ENCODE results near the gene TMEM200A. TPM values are rescaled to one million over a fixed set of nuclear protein-coding genes. Genes with fewer than 3 reads are reported as not detected.

The TMEM200A gene
- total and polyA plus RNA-seq, 3 donors from 2014 or later, result 3.6 to 5.5 (median 5.5) TPM

DNA sequence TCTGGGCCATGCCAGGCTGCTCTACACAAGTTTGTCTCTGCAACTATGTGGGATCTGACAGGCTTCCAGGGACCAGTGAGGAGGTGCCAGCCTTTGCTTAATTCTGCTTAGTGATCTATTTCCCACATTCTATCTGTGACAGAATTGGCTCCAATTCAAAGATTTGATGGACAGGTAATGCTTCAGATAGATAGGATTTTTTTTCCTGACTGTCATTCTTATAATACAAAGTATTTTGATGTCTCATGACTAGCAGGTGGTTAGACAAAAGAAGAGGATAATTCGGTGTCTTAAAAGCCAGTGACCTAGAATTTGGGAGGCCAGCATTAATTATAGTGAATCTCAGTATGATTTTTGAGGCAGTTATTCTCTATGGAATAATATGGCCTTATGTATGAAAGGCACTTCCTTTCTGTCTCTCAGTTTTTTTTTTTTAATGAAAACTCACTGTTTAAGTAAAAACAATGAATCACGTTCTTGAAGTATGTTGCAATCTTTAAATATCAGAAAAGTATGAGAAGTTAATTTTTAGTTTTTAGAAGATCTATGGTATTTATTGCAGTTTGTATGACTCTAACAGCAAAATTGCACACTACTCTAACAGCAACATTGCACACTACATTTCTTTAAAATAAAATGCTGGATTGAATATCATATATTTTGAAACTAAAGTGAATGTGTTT is 43.7 kb downstream of the TMEM200A start:
- Histone ChIP-seq H3K4me3 (no peak overlapping the region), H3K27me3 (no peaks in the 10 kb centered on the region), H3K4me1 (no peaks in the 10 kb centered on the region), H3K36me3 (ENCODE audit: low read depth, missing control alignments) (no peaks in the 10 kb centered on the region), H3K27ac (no peak overlapping the region), H3K9me3 (no peaks in the 10 kb centered on the region)
- 65 to 83% methylated on average over 2 of the region's 2 CpGs for WGBS, 2 donors
- intact Hi-C loops (cut with DNase I; ENCODE audit: low total_unique reads), result no loop called here
- no peak for DNase-seq
- no peak for TF ChIP-seq POLR2A (IDR thresholded peaks at IDR 0.05)
- TF ChIP-seq, protein P1, sequence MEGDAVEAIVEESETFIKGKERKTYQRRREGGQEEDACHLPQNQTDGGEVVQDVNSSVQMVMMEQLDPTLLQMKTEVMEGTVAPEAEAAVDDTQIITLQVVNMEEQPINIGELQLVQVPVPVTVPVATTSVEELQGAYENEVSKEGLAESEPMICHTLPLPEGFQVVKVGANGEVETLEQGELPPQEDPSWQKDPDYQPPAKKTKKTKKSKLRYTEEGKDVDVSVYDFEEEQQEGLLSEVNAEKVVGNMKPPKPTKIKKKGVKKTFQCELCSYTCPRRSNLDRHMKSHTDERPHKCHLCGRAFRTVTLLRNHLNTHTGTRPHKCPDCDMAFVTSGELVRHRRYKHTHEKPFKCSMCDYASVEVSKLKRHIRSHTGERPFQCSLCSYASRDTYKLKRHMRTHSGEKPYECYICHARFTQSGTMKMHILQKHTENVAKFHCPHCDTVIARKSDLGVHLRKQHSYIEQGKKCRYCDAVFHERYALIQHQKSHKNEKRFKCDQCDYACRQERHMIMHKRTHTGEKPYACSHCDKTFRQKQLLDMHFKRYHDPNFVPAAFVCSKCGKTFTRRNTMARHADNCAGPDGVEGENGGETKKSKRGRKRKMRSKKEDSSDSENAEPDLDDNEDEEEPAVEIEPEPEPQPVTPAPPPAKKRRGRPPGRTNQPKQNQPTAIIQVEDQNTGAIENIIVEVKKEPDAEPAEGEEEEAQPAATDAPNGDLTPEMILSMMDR (IDR thresholded peaks at IDR 0.05), result no peak

DNA sequence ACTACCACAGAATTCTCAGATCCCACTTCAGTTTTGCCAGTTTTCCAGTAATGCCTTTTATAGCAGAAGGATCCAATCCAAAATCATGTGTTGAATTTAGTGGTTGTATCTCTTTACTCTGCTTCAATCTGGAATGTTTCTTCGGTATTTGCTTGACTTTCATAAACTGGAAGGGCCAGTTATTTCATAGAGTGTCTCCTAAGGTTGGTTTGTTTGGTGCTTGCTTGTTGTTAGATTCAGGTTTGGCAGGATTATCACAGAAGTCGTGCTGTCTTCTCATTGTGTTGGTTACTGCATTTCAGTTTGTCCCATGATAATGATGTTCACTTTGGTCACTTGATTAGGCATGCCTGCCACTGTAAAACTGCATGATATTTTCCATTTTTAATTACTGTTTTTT is 45.7 kb downstream of the TMEM200A start:
- Histone ChIP-seq H3K27me3 (no peaks in the 10 kb centered on the region), H3K9me3 (no peaks in the 10 kb centered on the region), H3K27ac (no peak overlapping the region), H3K4me1 (no peaks in the 10 kb centered on the region), H3K36me3 (ENCODE audit: low read depth, missing control alignments) (no peaks in the 10 kb centered on the region), H3K4me3 (no peak overlapping the region)
- 80 to 82% methylated on average over 2 of the region's 2 CpGs for WGBS, 2 donors
- DNase-seq, result no peak
- TF ChIP-seq POLR2A (IDR thresholded peaks at IDR 0.05), result no peak
- TF ChIP-seq, protein P1 (IDR thresholded peaks at IDR 0.05), result no peak
- intact Hi-C loops (cut with DNase I; ENCODE audit: low total_unique reads), result no loop called here

DNA sequence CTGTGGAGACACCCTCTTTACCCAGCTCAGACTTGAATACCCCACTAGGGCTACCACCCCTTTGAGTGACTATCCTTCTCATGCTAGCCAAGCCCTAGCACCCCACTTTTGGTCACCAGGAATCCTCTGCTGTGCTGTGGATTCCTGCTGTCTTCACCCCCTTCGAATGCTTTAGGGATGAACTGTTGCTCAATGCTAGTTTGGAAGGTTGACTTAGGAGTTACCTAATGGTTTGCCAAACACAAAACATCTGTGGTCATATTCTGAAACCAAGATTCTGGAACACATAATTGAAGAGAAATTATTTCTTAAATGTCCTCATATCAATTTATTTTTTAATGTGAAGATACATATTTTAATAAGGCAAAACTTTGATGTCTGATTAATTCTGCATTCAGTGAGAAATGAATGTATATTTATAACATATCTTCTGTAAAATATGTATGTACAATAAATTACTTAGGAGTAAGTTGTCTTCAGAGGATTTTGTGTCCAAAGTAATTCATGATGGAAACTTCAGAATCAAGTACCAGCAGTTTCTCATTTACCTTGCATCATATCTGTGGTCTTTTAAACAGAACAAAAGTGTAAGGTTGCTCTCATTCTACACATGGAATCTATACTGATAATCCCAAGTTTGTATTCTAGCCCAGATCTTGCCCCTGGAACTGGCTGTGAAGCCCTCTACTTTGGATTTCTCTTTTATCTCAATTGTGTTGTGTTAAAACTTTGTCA is 46.9 kb downstream of the TMEM200A start:
- H3K4me3 ChIP-seq, result no peak overlapping the region
- WGBS, 2 donors, result 80 to 85% methylated on average over 1 of the region's 1 CpG
- intact Hi-C loops (cut with DNase I; ENCODE audit: low total_unique reads), result no loop called here

DNA sequence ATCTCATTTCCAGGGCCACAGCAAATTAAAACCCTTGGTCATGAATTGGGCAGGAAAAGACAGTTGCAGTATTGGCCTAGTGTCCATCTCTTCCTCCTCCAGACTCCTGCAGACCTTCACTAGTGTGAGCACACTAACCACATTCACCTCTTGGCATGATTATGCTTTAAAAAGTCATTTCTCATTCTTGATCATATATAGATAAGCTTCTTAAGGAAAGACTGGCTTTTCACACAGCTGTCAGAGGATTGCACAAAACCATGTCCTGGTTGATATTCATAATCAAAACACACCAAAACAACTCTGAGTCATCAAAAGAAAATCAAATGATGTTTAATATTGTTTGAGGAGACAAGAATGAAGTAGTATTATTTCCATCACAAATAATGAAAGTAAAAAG is 52.1 kb downstream of the TMEM200A start:
- H3K27me3 ChIP-seq, result no peaks in the 10 kb centered on the region
- H3K27ac ChIP-seq, result no peak overlapping the region
- H3K9me3 ChIP-seq, result no peaks in the 10 kb centered on the region
- no peaks in the 10 kb centered on the region for H3K36me3 ChIP-seq (ENCODE audit: low read depth, missing control alignments)
- DNase-seq, result no peak
- no peak overlapping the region for H3K4me3 ChIP-seq
- TF ChIP-seq, protein P1 (IDR thresholded peaks at IDR 0.05), result no peak
- TF ChIP-seq POLR2A (IDR thresholded peaks at IDR 0.05), result no peak
- H3K4me1 ChIP-seq, result no peaks in the 10 kb centered on the region
- intact Hi-C loops (cut with DNase I; ENCODE audit: low total_unique reads), result no loop called here

More for the DNA sequence above, 46.9 kb downstream of the TMEM200A start:
- no peak overlapping the region for H3K27ac ChIP-seq
- no peaks in the 10 kb centered on the region for H3K27me3 ChIP-seq
- no peaks in the 10 kb centered on the region for H3K4me1 ChIP-seq
- TF ChIP-seq, protein P1 (IDR thresholded peaks at IDR 0.05), result no peak
- TF ChIP-seq POLR2A (IDR thresholded peaks at IDR 0.05), result no peak
- H3K9me3 ChIP-seq, result no peaks in the 10 kb centered on the region
- no peaks in the 10 kb centered on the region for H3K36me3 ChIP-seq (ENCODE audit: low read depth, missing control alignments)
- DNase-seq, result no peak

All from testis (tissue), 3 donors.